SK-N-SH treated with all-trans-retinoic acid at 6 μM for 48 hours (cell line): Measurements from ENCODE around the gene LGALS1.
A peak's percentile ranks its signal among the peaks of the same experiment; 100 is the strongest.

Experiments used
- ATAC-seq: fragments of 200-7000 bp; cut with Tn5 transposase; 3 replicates; pipeline ENCODE4 v1.9.1; 2020; ENCODE audit warnings: mild to moderate bottlenecking, moderate library complexity
- ARNTL ChIP-seq: fragments of 450-650 bp; formaldehyde crosslinking; IDR thresholded peaks from 2 replicates; pipeline ENCODE4 v1.5.0; 2020; ENCODE audit warnings: low read depth, mild to moderate bottlenecking, moderate library complexity, borderline replicate concordance
- BACH2 ChIP-seq: fragments of 250-450 bp; sonication (Bioruptor Pico); IDR thresholded peaks from 2 replicates; pipeline ENCODE4 v1.9.0; 2021; ENCODE audit warnings: mild to moderate bottlenecking, borderline replicate concordance
- GLIS3 ChIP-seq: fragments of 250-450 bp; sonication (Bioruptor Pico); IDR thresholded peaks from 2 replicates; pipeline ENCODE4 v1.5.0; 2020; ENCODE audit warnings: mild to moderate bottlenecking, moderate library complexity
- ISL1 ChIP-seq: fragments of 250-450 bp; sonication (Bioruptor Pico); IDR thresholded peaks from 2 replicates; pipeline ENCODE4 v2.1.2; 2022; ENCODE audit warnings: mild to moderate bottlenecking, moderate library complexity
- OSR1 ChIP-seq: fragments of 250-450 bp; sonication (Bioruptor Pico); IDR thresholded peaks from 2 replicates; pipeline ENCODE4 v1.8.0; 2022; ENCODE audit warnings: moderate library complexity, mild to moderate bottlenecking, inconsistent platforms
- RARB ChIP-seq: fragments of 250-450 bp; sonication (Bioruptor Pico); IDR thresholded peaks from 2 replicates; pipeline ENCODE4 v1.8.0; 2021; ENCODE audit warnings: mild to moderate bottlenecking, moderate library complexity
- SNAI2 ChIP-seq: fragments of 250-450 bp; sonication (Bioruptor Pico); IDR thresholded peaks from 2 replicates; pipeline ENCODE4 v1.5.0; 2020; ENCODE audit warnings: mild to moderate bottlenecking, moderate library complexity
- TCF4 ChIP-seq: fragments of 250-450 bp; sonication (Bioruptor Pico); IDR thresholded peaks from 2 replicates; pipeline ENCODE4 v1.8.0; 2021; ENCODE audit warnings: mild to moderate bottlenecking, moderate library complexity, borderline replicate concordance
- TOX ChIP-seq: fragments of 250-450 bp; sonication (Bioruptor Pico); IDR thresholded peaks from 2 replicates; pipeline ENCODE4 v1.8.0; 2021; ENCODE audit warnings: mild to moderate bottlenecking, moderate library complexity, borderline replicate concordance
- TSHZ2 ChIP-seq: fragments of 250-450 bp; sonication (Bioruptor Pico); IDR thresholded peaks from 2 replicates; pipeline ENCODE4 v1.5.0; 2020; ENCODE audit warnings: mild to moderate bottlenecking, moderate library complexity
- ZC3H10 ChIP-seq: fragments of 250-450 bp; sonication (Bioruptor Pico); IDR thresholded peaks from 2 replicates; pipeline ENCODE4 v1.5.1; 2021; ENCODE audit warnings: mild to moderate bottlenecking, moderate library complexity
- ZFP3 ChIP-seq: fragments of 250-450 bp; sonication (Bioruptor Pico); IDR thresholded peaks from 2 replicates; pipeline ENCODE4 v1.5.0; 2020; ENCODE audit warnings: mild to moderate bottlenecking, moderate library complexity
- ZNF565 ChIP-seq: fragments of 450-650 bp; formaldehyde crosslinking; conservative IDR thresholded peaks from 2 replicates; pipeline ENCODE4 v1.5.0; 2020; ENCODE audit warnings: low read depth, mild to moderate bottlenecking, moderate library complexity
- ZNF70 ChIP-seq: fragments of 450-650 bp; formaldehyde crosslinking; IDR thresholded peaks from 2 replicates; pipeline ENCODE4 v1.5.0; 2020; ENCODE audit warnings: mild to moderate bottlenecking, moderate library complexity
- ZNF8 ChIP-seq: fragments of 450-650 bp; formaldehyde crosslinking; IDR thresholded peaks from 2 replicates; pipeline ENCODE4 v1.5.0; 2020; ENCODE audit warnings: mild to moderate bottlenecking, moderate library complexity
- TF ChIP-seq, protein P1 (sequence below): fragments of 250-450 bp; sonication (Bioruptor Pico); IDR thresholded peaks from 2 replicates; pipeline ENCODE4 v1.8.0; 2020; ENCODE audit warnings: mild to moderate bottlenecking, moderate library complexity, borderline replicate concordance
- TF ChIP-seq, protein P2 (sequence below): fragments of 250-450 bp; sonication (Bioruptor Pico); IDR thresholded peaks from 2 replicates; pipeline ENCODE4 v1.5.1; 2021; ENCODE audit warnings: mild to moderate bottlenecking, moderate library complexity
- TF ChIP-seq, protein P3 (sequence below): fragments of 250-450 bp; sonication (Bioruptor Pico); IDR thresholded peaks from 2 replicates; pipeline ENCODE4 v1.8.0; 2021; ENCODE audit warnings: low read depth, mild to moderate bottlenecking, moderate library complexity, borderline replicate concordance

Gene LGALS1

GRCh38 chr22:37676736-37677492 is 1.5 kb downstream of the LGALS1 start:
- peak; percentile 37 for ATAC-seq
- TF ChIP-seq OSR1 (CRISPR knock-in tag), result no peak
- TF ChIP-seq, protein P1, sequence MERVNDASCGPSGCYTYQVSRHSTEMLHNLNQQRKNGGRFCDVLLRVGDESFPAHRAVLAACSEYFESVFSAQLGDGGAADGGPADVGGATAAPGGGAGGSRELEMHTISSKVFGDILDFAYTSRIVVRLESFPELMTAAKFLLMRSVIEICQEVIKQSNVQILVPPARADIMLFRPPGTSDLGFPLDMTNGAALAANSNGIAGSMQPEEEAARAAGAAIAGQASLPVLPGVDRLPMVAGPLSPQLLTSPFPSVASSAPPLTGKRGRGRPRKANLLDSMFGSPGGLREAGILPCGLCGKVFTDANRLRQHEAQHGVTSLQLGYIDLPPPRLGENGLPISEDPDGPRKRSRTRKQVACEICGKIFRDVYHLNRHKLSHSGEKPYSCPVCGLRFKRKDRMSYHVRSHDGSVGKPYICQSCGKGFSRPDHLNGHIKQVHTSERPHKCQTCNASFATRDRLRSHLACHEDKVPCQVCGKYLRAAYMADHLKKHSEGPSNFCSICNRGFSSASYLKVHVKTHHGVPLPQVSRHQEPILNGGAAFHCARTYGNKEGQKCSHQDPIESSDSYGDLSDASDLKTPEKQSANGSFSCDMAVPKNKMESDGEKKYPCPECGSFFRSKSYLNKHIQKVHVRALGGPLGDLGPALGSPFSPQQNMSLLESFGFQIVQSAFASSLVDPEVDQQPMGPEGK (CRISPR knock-in tag), result peak; percentile 58; the same call in 1 of the 2 replicates
- TF ChIP-seq TCF4 (CRISPR knock-in tag), result peak; percentile 46; the same call in 1 of the 2 replicates
- TF ChIP-seq, all 23 proteins: peak for 2

DNA sequence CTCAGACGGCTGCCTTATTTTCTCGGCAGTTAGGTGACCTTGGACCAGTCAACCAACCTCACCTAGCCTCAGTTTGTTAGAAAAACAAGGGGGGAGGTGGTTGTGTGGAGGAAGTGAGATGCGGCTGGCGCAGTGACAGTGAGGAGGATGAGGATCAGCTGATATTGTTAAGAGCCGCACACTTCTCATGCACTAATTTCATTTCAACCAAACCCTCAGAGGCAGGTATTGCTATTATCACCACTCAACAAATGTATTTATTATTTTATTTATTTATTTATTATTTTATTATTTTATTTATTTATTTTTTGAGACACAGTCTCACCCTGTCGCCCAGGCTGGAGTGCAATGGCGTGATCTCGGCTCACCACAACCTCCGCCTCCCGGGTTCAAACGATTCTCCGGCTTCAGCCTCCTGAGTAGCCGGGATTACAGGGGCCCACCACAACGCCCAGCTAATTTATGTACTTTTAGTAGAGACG is 2.1 kb downstream of the LGALS1 start:
- TF ChIP-seq TSHZ2 (CRISPR knock-in tag) (no peak), ZFP3 (CRISPR knock-in tag) (no peak), ZNF565 (CRISPR knock-in tag) (no peak), ZNF70 (CRISPR knock-in tag) (no peak), ZC3H10 (CRISPR knock-in tag) (no peak), GLIS3 (CRISPR knock-in tag) (no peak), SNAI2 (CRISPR knock-in tag) (no peak), ISL1 (no peak), ARNTL (no peak), RARB (no peak)
- TF ChIP-seq, protein P1 (CRISPR knock-in tag), result no peak
- TF ChIP-seq, all 23 proteins: peak for 0
- ATAC-seq, result no peak

DNA sequence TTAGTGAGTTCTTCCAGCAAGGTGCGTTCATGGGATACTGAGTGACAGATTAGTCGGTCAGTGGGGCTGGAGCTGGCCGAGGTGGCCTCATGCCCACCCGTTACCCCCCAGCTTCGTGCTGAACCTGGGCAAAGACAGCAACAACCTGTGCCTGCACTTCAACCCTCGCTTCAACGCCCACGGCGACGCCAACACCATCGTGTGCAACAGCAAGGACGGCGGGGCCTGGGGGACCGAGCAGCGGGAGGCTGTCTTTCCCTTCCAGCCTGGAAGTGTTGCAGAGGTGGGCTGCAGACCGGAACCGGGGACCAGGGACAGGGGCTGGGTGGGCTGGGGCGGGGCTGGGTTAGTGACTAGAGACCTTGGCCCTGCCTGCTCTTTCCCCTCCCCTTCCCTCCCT is 2.9 kb downstream of the LGALS1 start:
- TF ChIP-seq, protein P2, sequence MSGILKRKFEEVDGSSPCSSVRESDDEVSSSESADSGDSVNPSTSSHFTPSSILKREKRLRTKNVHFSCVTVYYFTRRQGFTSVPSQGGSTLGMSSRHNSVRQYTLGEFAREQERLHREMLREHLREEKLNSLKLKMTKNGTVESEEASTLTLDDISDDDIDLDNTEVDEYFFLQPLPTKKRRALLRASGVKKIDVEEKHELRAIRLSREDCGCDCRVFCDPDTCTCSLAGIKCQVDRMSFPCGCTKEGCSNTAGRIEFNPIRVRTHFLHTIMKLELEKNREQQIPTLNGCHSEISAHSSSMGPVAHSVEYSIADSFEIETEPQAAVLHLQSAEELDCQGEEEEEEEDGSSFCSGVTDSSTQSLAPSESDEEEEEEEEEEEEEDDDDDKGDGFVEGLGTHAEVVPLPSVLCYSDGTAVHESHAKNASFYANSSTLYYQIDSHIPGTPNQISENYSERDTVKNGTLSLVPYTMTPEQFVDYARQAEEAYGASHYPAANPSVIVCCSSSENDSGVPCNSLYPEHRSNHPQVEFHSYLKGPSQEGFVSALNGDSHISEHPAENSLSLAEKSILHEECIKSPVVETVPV (CRISPR knock-in tag), result no peak
- TF ChIP-seq ZC3H10 (CRISPR knock-in tag) (no peak), OSR1 (CRISPR knock-in tag) (no peak), ZNF565 (CRISPR knock-in tag) (no peak), TOX (no peak), ISL1 (no peak), GLIS3 (CRISPR knock-in tag) (no peak), BACH2 (no peak), ZNF70 (CRISPR knock-in tag) (no peak), SNAI2 (CRISPR knock-in tag) (no peak), ZNF8 (no peak)
- TF ChIP-seq, protein P1 (CRISPR knock-in tag), result no peak
- TF ChIP-seq, protein P3, sequence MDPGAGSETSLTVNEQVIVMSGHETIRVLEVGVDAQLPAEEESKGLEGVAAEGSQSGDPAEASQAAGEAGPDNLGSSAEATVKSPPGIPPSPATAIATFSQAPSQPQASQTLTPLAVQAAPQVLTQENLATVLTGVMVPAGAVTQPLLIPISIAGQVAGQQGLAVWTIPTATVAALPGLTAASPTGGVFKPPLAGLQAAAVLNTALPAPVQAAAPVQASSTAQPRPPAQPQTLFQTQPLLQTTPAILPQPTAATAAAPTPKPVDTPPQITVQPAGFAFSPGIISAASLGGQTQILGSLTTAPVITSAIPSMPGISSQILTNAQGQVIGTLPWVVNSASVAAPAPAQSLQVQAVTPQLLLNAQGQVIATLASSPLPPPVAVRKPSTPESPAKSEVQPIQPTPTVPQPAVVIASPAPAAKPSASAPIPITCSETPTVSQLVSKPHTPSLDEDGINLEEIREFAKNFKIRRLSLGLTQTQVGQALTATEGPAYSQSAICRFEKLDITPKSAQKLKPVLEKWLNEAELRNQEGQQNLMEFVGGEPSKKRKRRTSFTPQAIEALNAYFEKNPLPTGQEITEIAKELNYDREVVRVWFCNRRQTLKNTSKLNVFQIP (CRISPR knock-in tag), result no peak
- no peak for ATAC-seq
